WTC11 (cell line): Measurements from ENCODE around the gene TSGA10. TPM values are rescaled to one million over a fixed set of nuclear protein-coding genes. Genes with fewer than 3 reads are reported as not detected.

ENCODE experiments used
- ATAC-seq: fragments of 200-7000 bp; cut with Tn5 transposase; 2 replicates; pipeline ENCODE4 v1.10.0; 2021; ENCODE audit warnings: mild to moderate bottlenecking, moderate library complexity
- CTCF ChIA-PET: fragments of 300-600 bp; sonication (Branson Sonifier 250); formaldehyde crosslinking; loops from one replicate; lab custom pipeline; 2021; ENCODE audit warnings: antibody characterized with exemption; lab: Charles Lee
- POLR2A ChIA-PET: fragments of 350-600 bp; sonication (Branson Sonifier 250); formaldehyde crosslinking; loops from one replicate; lab custom pipeline; 2021; ENCODE audit warnings: antibody characterized with exemption; lab: Charles Lee
- DNase-seq: peaks from one replicate; pipeline ENCODE4 v3.0.0; 2021; ENCODE audit warnings: low spot score
- H3K27ac Mint-ChIP-seq: 2 replicates; pipeline ENCODE4 v1.8.0; 2021; ENCODE audit warnings: mixed read lengths
- H3K27me3 Mint-ChIP-seq: 2 replicates; pipeline ENCODE4 v1.8.0; 2021; ENCODE audit warnings: low read depth, mild to moderate bottlenecking, moderate library complexity, mixed read lengths
- H3K36me3 Mint-ChIP-seq: 2 replicates; pipeline ENCODE4 v1.8.0; 2021; ENCODE audit warnings: mixed read lengths
- H3K4me1 Mint-ChIP-seq: 2 replicates; pipeline ENCODE4 v1.8.0; 2022; ENCODE audit warnings: mixed read lengths
- H3K4me3 Mint-ChIP-seq: 2 replicates; pipeline ENCODE4 v1.8.0; 2021; ENCODE audit warnings: mild to moderate bottlenecking, moderate library complexity, mixed read lengths
- H3K9me3 Mint-ChIP-seq: 2 replicates; pipeline ENCODE4 v1.8.0; 2021; ENCODE audit warnings: mixed read lengths
- AR ChIP-seq: fragments of 250-450 bp; sonication (Bioruptor Pico); IDR thresholded peaks from 2 replicates; pipeline ENCODE4 v1.9.0; 2021; ENCODE audit warnings: mild to moderate bottlenecking
- ATF3 ChIP-seq: sonication (generic); formaldehyde crosslinking; conservative IDR thresholded peaks from 2 replicates; pipeline ENCODE4 v1.8.1; 2022; ENCODE audit warnings: mild to moderate bottlenecking, missing genetic modification reagents
- E2F1 ChIP-seq: sonication (generic); formaldehyde crosslinking; IDR thresholded peaks from 2 replicates; pipeline ENCODE4 v1.8.0; 2022; ENCODE audit warnings: mild to moderate bottlenecking, missing genetic modification reagents
- EMX1 ChIP-seq: fragments of 250-450 bp; sonication (Bioruptor Pico); IDR thresholded peaks from 2 replicates; pipeline ENCODE4 v1.8.0; 2021; ENCODE audit warnings: mild to moderate bottlenecking
- ESRRA ChIP-seq: sonication (generic); formaldehyde crosslinking; IDR thresholded peaks from 2 replicates; pipeline ENCODE4 v1.8.1; 2022; ENCODE audit warnings: mild to moderate bottlenecking, missing genetic modification reagents, borderline replicate concordance
- GABPB1 ChIP-seq: sonication (generic); formaldehyde crosslinking; IDR thresholded peaks from 2 replicates; pipeline ENCODE4 v1.8.1; 2023; ENCODE audit warnings: mild to moderate bottlenecking, missing genetic modification reagents
- HMGA2 ChIP-seq: fragments of 250-450 bp; sonication (Bioruptor Pico); IDR thresholded peaks from 2 replicates; pipeline ENCODE4 v1.4.0; 2021; ENCODE audit warnings: mild to moderate bottlenecking, moderate library complexity
- JUN ChIP-seq: sonication (generic); formaldehyde crosslinking; IDR thresholded peaks from 2 replicates; pipeline ENCODE4 v1.8.0; 2023; ENCODE audit warnings: mild to moderate bottlenecking, missing genetic modification reagents
- MXD4 ChIP-seq: fragments of 250-450 bp; sonication (Bioruptor Pico); IDR thresholded peaks from 2 replicates; pipeline ENCODE4 v1.8.0; 2021; ENCODE audit warnings: mild to moderate bottlenecking, moderate library complexity, borderline replicate concordance
- MYBL2 ChIP-seq: sonication (generic); formaldehyde crosslinking; IDR thresholded peaks from 2 replicates; pipeline ENCODE4 v1.8.1; 2023; ENCODE audit warnings: mild to moderate bottlenecking, moderate library complexity, missing genetic modification reagents
- NR1H2 ChIP-seq: sonication (generic); formaldehyde crosslinking; IDR thresholded peaks from 2 replicates; pipeline ENCODE4 v1.9.0; 2021; ENCODE audit warnings: mild to moderate bottlenecking, moderate library complexity, missing genetic modification reagents
- SMAD3 ChIP-seq: sonication (generic); formaldehyde crosslinking; IDR thresholded peaks from 2 replicates; pipeline ENCODE4 v1.8.0; 2022; ENCODE audit warnings: missing genetic modification reagents, mild to moderate bottlenecking, borderline replicate concordance
- TEAD1 ChIP-seq: sonication (generic); formaldehyde crosslinking; IDR thresholded peaks from 2 replicates; pipeline ENCODE4 v1.8.0; 2022; ENCODE audit warnings: mild to moderate bottlenecking, missing genetic modification reagents
- USF1 ChIP-seq: sonication (generic); formaldehyde crosslinking; IDR thresholded peaks from 2 replicates; pipeline ENCODE4 v1.8.0; 2022; ENCODE audit warnings: mild to moderate bottlenecking, missing genetic modification reagents
- USF2 ChIP-seq: sonication (generic); formaldehyde crosslinking; IDR thresholded peaks from 2 replicates; pipeline ENCODE4 v1.8.1; 2023; ENCODE audit warnings: mild to moderate bottlenecking, missing genetic modification reagents, moderate library complexity
- ZBTB21 ChIP-seq: sonication (generic); formaldehyde crosslinking; IDR thresholded peaks from 2 replicates; pipeline ENCODE4 v1.8.1; 2023; ENCODE audit warnings: mild to moderate bottlenecking, missing genetic modification reagents, borderline replicate concordance
- ZNF416 ChIP-seq: fragments of 250-450 bp; sonication (Bioruptor Pico); IDR thresholded peaks from 2 replicates; pipeline ENCODE4 v1.9.0; 2021; ENCODE audit warnings: mild to moderate bottlenecking, inconsistent platforms
- total RNA-seq: library from RNA; stranded (reverse); gene quantifications from 3 replicates; pipeline ENCODE4 v1.2.3, GENCODE V29; 2021
- TF ChIP-seq, protein P1 (sequence below): sonication (generic); formaldehyde crosslinking; IDR thresholded peaks from 2 replicates; pipeline ENCODE4 v1.8.1; 2023; ENCODE audit warnings: mild to moderate bottlenecking, missing genetic modification reagents, borderline replicate concordance
- TF ChIP-seq, protein P2 (sequence below): sonication (generic); formaldehyde crosslinking; IDR thresholded peaks from 2 replicates; pipeline ENCODE4 v1.8.1; 2023; ENCODE audit warnings: mild to moderate bottlenecking, missing genetic modification reagents
- TF ChIP-seq, protein P3 (sequence below): sonication (generic); formaldehyde crosslinking; IDR thresholded peaks from 2 replicates; pipeline ENCODE4 v1.8.0; 2022; ENCODE audit warnings: mild to moderate bottlenecking, missing genetic modification reagents
- TF ChIP-seq, protein P4 (sequence below): sonication (generic); formaldehyde crosslinking; IDR thresholded peaks from 2 replicates; pipeline ENCODE4 v1.8.1; 2022; ENCODE audit warnings: low read depth, mild to moderate bottlenecking, moderate library complexity, missing genetic modification reagents, borderline replicate concordance
- TF ChIP-seq, protein P5 (sequence below): fragments of 250-450 bp; sonication (Bioruptor Pico); IDR thresholded peaks from 2 replicates; pipeline ENCODE4 v1.8.0; 2021; ENCODE audit warnings: mild to moderate bottlenecking

Gene TSGA10
- total RNA-seq, 1 experiment from 2014 or later = 9.1 TPM

- TF ChIP-seq HMGA2 (CRISPR knock-in tag) = no peak
- TF ChIP-seq ESRRA (CRISPR knock-in tag) = no peak
- no peak for TF ChIP-seq ZNF416 (CRISPR knock-in tag)
- TF ChIP-seq NR1H2 (CRISPR knock-in tag) = no peak
- TF ChIP-seq USF1 (CRISPR knock-in tag) = no peak
- no peak for TF ChIP-seq JUN
- no peak for TF ChIP-seq EMX1 (CRISPR knock-in tag)
- no peak for TF ChIP-seq SMAD3 (CRISPR knock-in tag)
- TF ChIP-seq ZBTB21 = no peak
Measured at GRCh38 chr2:99190548-99190947, 35.8 kb upstream of the TSGA10 start (continued).

GRCh38 chr2:99188357-99188756 lies 33.6 kb upstream of the TSGA10 start:
- ChIA-PET CTCF (no interaction called here), POLR2A (no interaction called here)
- no peak for DNase-seq
- Mint-ChIP-seq H3K4me1 (no peaks in the 10 kb centered on the region), H3K9me3 (peaks cover 12% of the 10 kb centered on the region; the same call in 1 of the 2 replicates), H3K36me3 (peaks cover 52% of the 10 kb centered on the region), H3K27ac (no peak overlapping the region), H3K4me3 (no peak overlapping the region), H3K27me3 (no peaks in the 10 kb centered on the region)
- ATAC-seq = no peak
- TF ChIP-seq E2F1 (CRISPR knock-in tag) = no peak
- TF ChIP-seq, protein P1, sequence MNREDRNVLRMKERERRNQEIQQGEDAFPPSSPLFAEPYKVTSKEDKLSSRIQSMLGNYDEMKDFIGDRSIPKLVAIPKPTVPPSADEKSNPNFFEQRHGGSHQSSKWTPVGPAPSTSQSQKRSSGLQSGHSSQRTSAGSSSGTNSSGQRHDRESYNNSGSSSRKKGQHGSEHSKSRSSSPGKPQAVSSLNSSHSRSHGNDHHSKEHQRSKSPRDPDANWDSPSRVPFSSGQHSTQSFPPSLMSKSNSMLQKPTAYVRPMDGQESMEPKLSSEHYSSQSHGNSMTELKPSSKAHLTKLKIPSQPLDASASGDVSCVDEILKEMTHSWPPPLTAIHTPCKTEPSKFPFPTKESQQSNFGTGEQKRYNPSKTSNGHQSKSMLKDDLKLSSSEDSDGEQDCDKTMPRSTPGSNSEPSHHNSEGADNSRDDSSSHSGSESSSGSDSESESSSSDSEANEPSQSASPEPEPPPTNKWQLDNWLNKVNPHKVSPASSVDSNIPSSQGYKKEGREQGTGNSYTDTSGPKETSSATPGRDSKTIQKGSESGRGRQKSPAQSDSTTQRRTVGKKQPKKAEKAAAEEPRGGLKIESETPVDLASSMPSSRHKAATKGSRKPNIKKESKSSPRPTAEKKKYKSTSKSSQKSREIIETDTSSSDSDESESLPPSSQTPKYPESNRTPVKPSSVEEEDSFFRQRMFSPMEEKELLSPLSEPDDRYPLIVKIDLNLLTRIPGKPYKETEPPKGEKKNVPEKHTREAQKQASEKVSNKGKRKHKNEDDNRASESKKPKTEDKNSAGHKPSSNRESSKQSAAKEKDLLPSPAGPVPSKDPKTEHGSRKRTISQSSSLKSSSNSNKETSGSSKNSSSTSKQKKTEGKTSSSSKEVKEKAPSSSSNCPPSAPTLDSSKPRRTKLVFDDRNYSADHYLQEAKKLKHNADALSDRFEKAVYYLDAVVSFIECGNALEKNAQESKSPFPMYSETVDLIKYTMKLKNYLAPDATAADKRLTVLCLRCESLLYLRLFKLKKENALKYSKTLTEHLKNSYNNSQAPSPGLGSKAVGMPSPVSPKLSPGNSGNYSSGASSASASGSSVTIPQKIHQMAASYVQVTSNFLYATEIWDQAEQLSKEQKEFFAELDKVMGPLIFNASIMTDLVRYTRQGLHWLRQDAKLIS (CRISPR knock-in tag) = no peak
- TF ChIP-seq NR1H2 (CRISPR knock-in tag) = no peak
- no peak for TF ChIP-seq ATF3
- TF ChIP-seq AR (CRISPR knock-in tag) = no peak
- no peak for TF ChIP-seq TEAD1 (CRISPR knock-in tag)
- no peak for TF ChIP-seq MYBL2 (CRISPR knock-in tag)
- TF ChIP-seq, protein P2, sequence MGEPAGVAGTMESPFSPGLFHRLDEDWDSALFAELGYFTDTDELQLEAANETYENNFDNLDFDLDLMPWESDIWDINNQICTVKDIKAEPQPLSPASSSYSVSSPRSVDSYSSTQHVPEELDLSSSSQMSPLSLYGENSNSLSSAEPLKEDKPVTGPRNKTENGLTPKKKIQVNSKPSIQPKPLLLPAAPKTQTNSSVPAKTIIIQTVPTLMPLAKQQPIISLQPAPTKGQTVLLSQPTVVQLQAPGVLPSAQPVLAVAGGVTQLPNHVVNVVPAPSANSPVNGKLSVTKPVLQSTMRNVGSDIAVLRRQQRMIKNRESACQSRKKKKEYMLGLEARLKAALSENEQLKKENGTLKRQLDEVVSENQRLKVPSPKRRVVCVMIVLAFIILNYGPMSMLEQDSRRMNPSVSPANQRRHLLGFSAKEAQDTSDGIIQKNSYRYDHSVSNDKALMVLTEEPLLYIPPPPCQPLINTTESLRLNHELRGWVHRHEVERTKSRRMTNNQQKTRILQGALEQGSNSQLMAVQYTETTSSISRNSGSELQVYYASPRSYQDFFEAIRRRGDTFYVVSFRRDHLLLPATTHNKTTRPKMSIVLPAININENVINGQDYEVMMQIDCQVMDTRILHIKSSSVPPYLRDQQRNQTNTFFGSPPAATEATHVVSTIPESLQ (CRISPR knock-in tag) = no peak
- no peak for TF ChIP-seq USF2 (CRISPR knock-in tag)
- TF ChIP-seq, protein P3, sequence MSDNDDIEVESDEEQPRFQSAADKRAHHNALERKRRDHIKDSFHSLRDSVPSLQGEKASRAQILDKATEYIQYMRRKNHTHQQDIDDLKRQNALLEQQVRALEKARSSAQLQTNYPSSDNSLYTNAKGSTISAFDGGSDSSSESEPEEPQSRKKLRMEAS (CRISPR knock-in tag) = no peak
- TF ChIP-seq MXD4 = no peak
- TF ChIP-seq, protein P4, sequence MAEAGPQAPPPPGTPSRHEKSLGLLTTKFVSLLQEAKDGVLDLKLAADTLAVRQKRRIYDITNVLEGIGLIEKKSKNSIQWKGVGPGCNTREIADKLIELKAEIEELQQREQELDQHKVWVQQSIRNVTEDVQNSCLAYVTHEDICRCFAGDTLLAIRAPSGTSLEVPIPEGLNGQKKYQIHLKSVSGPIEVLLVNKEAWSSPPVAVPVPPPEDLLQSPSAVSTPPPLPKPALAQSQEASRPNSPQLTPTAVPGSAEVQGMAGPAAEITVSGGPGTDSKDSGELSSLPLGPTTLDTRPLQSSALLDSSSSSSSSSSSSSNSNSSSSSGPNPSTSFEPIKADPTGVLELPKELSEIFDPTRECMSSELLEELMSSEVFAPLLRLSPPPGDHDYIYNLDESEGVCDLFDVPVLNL = no peak
- TF ChIP-seq, protein P5, sequence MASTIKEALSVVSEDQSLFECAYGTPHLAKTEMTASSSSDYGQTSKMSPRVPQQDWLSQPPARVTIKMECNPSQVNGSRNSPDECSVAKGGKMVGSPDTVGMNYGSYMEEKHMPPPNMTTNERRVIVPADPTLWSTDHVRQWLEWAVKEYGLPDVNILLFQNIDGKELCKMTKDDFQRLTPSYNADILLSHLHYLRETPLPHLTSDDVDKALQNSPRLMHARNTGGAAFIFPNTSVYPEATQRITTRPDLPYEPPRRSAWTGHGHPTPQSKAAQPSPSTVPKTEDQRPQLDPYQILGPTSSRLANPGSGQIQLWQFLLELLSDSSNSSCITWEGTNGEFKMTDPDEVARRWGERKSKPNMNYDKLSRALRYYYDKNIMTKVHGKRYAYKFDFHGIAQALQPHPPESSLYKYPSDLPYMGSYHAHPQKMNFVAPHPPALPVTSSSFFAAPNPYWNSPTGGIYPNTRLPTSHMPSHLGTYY (CRISPR knock-in tag) = no peak
- no peak for TF ChIP-seq JUN
- TF ChIP-seq EMX1 (CRISPR knock-in tag) = no peak
- TF ChIP-seq GABPB1 = no peak
